ENCODE measurements around the gene RTL1.

DNA sequence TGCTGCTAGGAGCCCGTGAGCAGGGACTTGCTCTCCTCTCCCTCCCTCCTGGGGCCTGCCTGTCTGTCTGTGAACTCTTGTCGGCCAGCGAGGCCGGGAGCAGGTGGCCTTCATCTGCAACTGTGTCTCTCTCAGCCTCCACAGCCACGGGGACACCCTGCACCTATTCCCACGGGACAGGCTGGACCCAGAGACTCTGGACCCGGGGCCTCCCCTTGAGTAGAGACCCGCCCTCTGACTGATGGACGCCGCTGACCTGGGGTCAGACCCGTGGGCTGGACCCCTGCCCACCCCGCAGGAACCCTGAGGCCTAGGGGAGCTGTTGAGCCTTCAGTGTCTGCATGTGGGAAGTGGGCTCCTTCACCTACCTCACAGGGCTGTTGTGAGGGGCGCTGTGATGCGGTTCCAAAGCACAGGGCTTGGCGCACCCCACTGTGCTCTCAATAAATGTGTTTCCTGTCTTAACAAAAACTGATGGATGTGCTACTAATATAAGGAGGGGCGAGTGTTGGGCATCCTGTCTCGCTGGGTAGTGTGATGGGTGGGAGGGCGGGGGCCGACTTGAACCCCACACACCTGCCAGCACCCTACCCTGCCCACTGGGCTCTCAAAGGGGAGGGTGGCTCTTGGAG lies 42.9 kb downstream of the RTL1 start:
- TF ChIP-seq, protein P1, sequence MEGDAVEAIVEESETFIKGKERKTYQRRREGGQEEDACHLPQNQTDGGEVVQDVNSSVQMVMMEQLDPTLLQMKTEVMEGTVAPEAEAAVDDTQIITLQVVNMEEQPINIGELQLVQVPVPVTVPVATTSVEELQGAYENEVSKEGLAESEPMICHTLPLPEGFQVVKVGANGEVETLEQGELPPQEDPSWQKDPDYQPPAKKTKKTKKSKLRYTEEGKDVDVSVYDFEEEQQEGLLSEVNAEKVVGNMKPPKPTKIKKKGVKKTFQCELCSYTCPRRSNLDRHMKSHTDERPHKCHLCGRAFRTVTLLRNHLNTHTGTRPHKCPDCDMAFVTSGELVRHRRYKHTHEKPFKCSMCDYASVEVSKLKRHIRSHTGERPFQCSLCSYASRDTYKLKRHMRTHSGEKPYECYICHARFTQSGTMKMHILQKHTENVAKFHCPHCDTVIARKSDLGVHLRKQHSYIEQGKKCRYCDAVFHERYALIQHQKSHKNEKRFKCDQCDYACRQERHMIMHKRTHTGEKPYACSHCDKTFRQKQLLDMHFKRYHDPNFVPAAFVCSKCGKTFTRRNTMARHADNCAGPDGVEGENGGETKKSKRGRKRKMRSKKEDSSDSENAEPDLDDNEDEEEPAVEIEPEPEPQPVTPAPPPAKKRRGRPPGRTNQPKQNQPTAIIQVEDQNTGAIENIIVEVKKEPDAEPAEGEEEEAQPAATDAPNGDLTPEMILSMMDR (IDR thresholded peaks at IDR 0.05; ENCODE audit: extremely low read depth in 1 of 2, insufficient read depth in 1 of 2, low read depth in 1 of 2, low read length in 2 of 2) = no peak
- TF ChIP-seq POLR2A (IDR thresholded peaks at IDR 0.05; ENCODE audit: low read depth, low read length) (no peak), POLR2AphosphoS5 (IDR thresholded peaks at IDR 0.05; ENCODE audit: insufficient read depth, low read depth, low read length) (no peak), MAX (IDR thresholded peaks at IDR 0.05; ENCODE audit: insufficient read depth, insufficient read length) (no peak), GATA2 (IDR thresholded peaks at IDR 0.05; ENCODE audit: insufficient read depth, insufficient read length, low read depth, low read length) (no peak), JUN (IDR thresholded peaks at IDR 0.05; ENCODE audit: borderline replicate concordance, insufficient read depth, insufficient read length, low read depth) (no peak), FOS (IDR thresholded peaks at IDR 0.05; ENCODE audit: borderline replicate concordance, insufficient read depth, low read length) (no peak), EZH2 (IDR thresholded peaks at IDR 0.05; ENCODE audit: borderline replicate concordance, low read depth, low read length, severe bottlenecking) (no peak), MYC (IDR thresholded peaks at IDR 0.05; ENCODE audit: low read depth, low read length) (no peak)

Data from endothelial cell of umbilical vein (primary cell).